RPMI7951 (cell line): ENCODE results near the gene ESPN. TPM values are rescaled to one million over a fixed set of nuclear protein-coding genes. Genes with fewer than 3 reads are reported as not detected.
A peak's percentile ranks its signal among the peaks of the same experiment; 100 is the strongest.

Source experiments
- DNase-seq: peaks from one replicate; pipeline ENCODE4 v3.0.0-alpha.2; 2012; ENCODE audit warnings: low read depth
- total RNA-seq: library from RNA; depleted of rRNA; stranded (reverse); fragments of >200 nt; shearing (Covaris generic); gene quantifications from 2 replicates; pipeline ENCODE4 v1.2.3, GENCODE V29; 2014

ESPN gene
- total RNA-seq, 1 experiment from 2014 or later: not detected

DNA sequence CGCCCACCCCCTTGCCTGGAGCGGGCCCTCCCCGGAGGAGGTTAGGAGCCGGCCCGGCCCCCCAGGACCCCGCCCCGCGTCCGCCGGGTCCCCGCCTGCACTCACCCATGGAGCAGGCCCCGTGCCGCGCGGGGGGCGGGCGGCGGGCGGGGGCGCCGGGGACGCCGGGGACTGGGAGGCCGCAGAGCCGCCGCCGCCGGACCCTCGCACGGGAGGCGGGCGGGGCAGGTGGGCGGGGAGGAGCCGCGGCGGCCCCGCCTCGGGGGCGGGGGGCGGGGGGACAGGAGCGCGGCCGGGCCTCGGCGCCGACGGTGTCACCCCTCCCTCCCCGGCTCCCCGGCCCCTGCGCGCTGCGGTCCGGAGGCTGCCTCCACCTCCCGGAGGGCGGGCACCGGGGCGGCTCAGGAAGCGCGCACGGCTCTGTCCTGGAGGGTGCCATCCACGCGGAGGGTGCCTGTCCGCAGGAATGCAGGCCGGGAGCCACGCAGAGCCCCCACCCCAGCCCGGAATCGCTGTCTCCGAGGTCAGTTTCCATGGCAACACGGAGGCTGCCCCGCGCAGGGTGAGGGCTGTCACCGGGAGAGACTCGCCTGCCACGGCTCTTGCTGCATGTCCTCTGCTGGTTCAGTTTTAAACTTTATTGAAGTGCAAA is 72.8 kb downstream of the ESPN start:
- DNase-seq: peak; percentile 46

DNA sequence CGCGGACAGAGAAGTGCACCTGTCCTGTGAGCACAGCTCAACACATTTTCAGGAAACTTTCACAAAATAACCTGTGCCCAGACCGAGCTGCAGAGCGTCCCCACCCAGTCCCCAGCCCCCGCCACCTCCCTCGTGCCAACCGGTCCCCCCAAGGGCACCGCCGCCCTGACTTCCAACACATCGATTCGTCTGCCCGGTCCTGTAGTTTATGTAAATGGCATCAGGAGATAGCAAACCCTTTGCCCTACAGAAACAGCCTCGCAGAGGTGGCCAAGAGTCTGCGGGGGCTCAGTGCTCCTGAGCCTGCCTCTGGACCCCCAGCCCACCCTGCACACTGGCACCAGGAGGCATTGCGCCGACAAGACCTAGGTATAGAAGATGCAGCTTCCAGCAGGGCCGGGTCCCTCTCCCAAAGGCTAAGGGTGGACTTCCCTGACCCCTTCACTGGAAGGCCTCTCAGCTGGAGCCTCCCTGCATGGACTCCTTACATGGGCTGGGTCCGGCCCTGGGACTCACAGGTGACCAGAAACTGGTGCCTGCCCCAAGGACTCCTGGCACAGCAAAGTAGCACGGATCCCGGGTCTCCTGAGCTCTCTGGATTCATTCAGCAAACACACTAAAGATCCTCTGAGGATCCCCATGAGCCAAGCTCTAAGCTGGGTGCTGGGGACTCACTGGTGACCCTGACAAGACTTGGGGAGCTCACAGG is 73.4 kb downstream of the ESPN start:
- no peak for DNase-seq

DNA sequence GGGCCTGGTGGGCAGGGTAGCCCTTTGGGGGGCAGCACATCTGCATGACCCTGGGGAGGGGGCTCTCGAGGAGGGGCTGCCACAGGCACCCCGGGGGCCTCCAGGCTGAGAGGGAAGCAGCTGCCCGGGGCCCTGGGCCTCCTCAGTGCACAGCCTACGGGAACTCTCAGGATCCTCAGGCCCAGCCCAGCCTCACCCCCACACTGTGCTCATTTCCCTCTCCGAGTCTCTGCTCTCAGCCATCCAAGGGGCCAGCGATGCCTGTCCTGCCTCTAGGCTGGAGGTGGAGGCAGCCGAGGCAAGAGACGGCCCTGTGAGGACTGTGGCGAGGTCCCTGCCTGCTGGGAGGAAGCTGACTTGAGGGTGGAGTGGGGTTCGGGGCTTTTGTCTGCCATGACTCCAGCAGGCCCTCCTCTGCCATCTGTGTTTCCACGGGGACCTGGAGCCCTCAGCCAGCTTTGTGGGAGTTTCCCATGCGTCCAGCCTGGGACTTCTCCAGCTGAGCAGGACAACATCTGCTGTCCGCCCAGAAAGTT is 74.1 kb downstream of the ESPN start:
- DNase-seq: no peak

DNA sequence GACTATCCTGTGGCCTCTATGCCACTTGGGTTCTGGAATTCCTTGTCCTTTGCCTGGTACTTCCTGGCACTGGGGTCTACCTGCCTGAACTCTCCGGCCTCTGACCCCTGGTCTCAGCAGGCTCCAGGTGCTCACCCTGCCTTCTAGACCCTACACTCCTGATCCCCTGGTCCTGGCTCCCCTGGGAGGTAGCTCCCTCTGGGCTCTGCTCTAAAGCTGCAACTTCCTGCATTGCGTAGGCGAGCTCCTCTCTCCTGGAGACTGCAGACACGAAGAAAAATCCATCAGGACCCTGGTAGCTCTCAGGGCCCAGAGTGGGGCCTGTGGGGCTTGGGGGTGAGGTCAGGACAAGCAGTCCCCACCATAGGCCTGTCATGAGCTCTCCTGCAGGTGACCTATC is 74.7 kb downstream of the ESPN start:
- no peak for DNase-seq

DNA sequence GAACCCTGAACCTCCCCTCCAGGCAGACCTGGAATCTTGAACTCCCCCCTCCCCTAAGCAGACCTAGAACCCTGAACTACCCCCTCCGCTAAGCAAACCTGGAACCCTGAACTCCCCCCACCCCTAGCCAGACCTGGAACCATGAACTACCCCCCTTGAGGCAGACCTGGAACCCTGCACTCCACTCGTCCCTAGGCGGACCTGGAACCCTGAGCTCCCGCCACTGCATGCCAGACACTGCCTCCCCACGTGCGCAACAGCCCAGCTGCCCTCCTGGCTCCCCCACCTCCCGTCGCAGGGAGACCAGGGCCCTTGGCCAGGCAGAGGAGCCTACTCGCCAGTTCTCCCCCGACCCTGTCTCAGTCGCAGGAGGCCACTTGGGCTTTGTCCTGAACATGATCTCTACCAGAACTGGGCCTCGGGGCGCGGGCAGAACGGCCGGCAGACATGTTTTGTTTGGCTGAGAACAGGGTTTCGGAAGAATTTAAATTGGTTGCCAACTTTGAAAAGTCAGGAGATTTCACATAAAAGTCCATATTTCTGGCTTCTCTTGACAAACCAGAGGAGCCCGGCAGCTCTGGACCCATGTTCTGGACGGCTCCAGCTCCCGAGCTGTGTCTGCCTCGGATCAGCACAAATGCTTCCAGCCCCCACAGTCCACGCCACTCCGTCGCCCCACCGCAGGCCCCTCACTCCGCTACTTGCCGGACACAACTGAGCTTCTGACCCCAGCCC is 76.1 kb downstream of the ESPN start:
- DNase-seq: no peak

DNA sequence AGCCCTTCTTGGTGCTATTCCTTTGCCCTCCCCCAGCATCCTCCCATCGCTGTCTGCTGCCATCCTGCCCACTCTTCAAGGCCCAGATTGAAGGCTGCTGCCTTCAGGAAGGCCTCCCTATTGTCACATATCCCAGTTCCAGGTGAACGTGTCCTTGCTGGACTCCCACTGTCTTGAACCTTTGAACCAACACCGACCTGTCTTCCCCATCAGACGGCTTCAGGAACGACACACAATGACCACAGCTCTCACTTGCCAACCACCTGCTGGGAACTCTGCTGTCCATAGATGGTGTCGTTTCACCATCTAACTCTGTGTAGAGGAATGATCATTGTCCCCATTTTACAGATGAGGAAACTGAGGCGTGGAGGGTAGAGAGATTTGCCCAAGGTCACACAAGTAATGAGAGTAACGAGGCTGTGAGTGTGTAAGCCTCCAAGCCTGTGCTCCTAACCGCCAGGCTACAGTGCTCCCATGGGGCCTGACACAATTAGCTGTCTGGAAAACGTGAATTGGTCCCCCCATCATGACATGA is 76.8 kb downstream of the ESPN start:
- DNase-seq: no peak

DNA sequence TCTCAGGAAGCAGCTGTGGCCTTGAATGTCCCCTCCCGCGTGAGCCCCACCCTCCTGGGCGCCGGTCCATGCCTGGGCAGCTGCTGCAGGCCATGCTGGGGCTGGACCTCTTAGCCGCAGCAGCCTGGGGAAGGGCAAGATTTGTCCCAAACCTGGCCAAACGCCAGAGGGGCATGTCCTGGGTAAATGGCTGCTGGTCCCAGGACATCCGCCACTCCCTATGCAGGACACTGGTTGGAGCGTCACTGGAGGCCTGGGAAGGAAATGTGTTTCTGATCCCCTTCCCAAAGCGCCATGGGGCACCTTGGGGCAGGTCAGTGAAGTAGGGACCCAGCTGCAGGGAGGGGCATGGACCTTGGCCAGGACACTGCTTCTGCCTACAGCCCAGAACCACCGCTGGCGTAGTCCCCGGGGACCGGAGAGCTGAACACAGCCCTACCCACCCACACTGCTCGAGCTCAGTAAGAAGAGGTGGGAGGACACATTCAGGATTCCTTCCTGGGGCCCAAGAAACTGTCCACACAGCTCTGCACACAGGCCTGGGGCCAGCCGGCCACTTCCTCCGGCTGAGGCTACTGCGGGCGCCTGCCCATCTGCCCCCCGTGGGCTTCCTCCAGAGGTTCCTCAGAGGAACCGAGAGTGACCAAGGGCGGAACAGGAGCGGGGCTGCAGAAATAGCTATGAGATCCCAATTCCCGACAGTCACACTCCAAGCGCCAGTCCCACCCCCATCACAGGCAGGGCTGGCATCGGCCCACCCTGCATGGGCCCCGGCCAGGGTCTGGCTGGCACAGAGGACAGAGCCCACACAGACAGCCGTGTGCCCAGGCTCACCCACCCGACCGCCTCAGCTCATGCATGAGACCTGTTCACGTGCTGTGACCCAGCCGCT is 77.7 kb downstream of the ESPN start:
- DNase-seq: peak; percentile 41

DNA sequence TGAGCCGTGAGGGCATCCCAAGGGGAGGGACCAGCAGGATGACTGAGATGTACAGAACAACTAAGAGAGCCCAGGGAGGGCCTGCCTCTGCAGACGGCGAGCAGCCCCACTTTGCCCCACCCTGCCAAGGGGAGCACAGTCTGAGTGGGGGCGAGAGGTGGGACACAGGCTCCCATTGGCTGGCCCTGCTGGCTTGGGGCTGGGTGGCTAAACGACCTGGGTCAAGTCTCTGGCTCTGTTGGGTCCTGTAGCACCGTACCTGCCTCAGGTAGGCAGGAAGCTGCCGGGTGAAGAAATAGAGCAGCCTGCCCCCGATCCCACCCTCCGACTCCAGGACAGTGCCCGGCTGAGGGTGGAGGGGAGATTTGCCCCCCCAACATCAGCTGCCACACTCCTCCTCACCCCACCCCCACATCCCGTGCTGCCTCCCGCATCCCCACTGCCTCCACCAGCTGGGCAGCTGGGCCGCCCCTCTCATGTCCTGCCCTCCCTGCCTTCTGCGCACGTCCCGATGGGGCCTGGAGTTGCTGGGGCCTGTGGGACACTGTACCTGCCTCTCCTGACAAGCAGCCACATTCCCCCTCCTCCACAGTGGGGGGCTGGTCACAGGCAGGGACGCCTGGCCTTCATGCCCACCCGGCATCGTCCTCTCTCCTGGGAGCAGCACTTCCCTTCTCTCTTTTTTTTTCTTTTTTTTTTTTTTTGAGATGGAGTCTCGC is 79.5 kb downstream of the ESPN start:
- DNase-seq: no peak

DNA sequence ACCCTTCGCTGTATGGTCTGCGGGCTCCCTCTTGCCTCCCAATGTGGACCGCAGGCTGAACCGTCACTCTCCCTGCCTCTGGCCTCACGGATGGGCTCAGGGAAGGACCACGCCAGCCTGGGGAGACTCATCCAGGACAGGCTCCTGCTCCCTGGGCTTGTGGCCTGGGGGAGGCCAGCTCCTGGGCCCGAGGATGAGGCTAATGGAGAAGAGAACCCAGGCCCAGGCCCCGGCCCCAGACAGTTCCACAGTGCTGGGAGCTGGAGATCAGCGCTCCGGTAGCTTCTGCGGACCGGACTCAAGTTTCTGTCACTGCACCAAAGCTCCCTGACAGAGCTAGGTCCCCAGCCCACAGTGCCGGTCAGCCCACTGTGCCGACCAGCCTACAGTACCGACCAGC is 80.3 kb downstream of the ESPN start:
- DNase-seq: no peak

DNA sequence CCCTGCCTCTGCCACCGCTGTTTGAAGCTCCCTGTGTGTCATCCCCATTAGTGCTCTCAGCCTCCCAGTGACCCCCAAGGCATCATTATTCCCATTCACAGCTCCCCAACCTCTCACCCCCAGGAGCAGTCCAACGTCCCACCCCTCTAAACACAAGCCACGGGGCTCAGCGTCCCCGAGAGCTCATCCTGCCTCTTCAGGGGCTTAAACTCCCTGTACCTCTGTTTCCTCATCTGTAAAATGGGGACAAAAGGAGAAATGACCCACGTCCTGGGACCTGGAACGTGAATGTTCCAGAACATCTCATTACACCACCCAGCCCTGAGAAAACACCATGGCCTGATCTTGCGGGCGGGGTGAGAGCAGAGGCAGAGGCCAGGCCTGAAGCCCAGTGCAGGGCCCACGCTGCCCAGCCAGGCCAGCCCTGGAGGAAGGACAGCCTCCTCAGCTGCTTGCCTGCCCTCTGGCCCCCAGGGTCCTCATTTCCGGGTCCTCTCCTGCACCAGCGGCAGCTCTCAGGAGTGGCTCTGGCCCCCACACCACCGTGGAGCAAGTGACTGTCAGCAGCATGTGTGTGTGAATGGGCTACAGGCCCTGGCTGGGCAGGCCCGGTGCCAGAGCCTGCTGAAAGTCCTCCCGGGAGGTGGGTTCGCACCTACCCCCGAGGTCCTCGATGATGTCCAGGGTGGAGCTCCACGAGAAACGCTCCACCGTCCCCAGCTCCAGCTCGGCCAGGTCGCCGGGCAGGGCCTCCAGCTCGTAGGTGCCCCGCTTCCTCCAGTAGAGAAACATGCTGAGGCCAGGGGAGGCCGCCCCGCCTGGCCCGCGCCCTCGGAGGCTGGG is 81.0 kb downstream of the ESPN start:
- no peak for DNase-seq

DNA sequence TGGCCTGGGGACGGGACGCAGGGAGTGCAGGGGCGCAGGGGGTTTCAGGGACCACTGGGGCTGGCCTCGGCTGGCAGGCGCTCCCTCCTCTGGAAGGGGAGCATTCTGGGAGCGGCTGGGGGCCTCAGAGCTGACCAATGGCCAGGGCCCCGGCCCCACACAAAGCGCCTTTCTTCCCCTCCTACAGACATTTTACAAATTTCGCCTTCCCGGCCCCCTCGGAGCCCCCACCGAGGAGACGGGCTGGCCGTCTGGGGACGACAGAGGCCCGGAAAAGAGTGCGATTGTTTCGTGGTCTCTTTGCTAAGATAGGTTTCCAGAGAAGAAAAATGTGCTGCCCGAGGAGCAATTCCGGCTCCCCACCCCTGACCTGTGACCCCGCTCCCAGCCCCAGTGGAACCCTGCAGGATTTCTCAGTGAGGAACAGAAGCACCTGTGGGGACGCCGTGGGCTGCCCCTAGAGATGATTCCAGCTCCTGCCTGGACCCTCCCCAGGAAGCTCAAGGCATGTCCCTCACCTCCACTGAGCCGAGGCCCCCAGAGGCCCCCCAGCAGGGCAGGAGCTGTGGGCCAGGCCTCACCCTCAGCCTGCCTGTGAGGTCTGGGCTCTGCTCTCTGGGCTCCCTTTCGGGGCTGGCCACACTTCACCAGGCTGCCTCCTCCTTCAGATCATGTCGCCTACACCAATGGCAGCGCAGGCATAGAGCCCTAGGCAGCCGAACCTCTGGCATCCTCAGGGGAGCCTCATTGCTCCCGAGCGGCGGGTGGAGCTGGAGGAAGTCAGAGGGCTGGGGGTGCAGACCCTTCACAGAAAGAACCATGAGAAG is 81.8 kb downstream of the ESPN start:
- no peak for DNase-seq

DNA sequence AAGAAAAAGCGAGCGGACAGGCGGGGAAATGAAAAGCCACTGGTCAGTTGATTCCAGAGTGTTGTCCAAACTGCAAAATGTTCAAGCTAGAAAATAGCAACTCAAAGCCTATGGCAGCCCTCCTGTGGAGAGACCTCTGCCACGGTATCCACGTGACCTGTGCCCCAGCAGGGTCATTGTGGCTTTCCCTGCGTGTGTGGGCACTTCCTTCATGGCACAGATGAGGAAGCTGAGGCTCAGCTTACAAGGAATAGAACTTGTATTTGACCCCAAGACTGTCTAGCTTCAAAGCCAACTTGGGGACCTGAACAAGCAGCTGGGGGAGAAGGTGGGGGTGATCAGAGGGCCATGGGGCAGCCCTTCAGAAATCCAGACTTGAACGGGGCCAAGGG is 82.5 kb downstream of the ESPN start:
- DNase-seq: no peak

DNA sequence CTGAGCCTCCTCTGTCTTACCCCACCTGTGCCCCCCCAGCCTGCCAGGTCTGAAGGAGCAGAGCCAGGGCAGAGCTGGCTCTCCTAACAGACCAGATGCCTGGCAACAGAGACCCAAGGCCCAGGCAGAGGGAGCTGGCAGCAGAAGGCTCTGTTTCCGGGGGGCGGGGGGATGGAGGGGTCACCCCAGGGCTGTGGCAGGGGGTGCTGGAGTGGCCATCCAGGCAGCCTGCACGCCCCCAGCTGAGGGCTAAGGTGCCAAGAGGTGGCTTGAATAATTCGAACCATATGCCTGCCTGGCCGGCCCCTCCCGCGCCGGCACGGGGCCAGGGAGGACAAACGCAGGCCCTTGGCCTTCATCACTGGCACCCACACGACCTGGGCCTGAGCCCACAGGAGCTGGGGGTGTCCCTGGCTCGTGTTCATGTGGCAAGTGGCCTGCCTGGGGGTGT is 82.9 kb downstream of the ESPN start:
- no peak for DNase-seq

DNA sequence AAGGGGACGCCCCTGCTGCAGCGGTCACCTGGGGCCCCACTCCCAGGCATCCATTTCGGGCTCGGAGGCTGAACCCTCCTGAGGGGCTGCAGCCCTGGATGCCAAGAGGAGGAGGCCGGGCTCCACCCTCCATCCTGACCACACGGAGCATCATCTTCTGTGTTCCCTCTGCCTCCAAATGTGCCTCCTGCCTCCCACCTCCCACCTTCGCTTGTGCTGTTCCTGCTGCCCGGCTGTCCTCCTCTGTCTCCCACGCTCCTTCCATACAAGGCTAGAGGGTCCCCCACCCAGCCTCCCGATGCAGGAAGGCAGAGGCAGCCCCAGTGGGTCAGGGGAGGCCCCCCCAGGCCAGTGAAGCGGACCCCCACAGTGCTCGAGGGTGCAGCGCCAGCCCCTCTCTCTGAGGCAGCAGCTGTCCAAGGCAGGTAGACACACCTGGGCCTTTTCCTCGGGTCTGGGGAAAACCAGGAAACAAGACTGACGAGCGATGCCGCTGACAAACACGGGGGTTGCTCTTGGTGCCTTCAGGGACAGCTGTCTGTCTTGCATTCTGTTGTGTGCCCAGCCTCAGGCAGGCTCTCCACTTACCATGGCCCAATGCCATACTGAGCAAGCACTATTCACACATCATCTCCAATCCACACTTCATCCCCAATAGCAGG is 83.7 kb downstream of the ESPN start:
- no peak for DNase-seq

DNA sequence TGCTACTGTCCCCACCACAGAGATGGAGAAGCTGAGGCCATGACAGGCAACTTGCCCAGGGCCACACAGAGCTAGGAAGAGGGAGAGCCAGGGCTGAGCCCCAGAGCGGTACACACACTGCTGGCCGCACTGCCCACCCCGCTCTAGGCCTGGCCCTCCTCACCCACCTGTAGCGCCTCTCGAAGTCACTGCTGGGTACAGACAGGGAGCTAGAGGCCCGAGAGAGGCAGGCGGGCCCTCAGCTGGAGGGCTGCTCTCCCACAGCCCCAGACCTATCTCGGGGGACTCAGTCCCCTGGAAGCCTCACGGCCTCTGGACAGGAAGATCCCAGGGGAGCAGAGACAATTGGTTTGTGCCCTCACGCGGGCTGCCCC is 84.2 kb downstream of the ESPN start:
- no peak for DNase-seq

DNA sequence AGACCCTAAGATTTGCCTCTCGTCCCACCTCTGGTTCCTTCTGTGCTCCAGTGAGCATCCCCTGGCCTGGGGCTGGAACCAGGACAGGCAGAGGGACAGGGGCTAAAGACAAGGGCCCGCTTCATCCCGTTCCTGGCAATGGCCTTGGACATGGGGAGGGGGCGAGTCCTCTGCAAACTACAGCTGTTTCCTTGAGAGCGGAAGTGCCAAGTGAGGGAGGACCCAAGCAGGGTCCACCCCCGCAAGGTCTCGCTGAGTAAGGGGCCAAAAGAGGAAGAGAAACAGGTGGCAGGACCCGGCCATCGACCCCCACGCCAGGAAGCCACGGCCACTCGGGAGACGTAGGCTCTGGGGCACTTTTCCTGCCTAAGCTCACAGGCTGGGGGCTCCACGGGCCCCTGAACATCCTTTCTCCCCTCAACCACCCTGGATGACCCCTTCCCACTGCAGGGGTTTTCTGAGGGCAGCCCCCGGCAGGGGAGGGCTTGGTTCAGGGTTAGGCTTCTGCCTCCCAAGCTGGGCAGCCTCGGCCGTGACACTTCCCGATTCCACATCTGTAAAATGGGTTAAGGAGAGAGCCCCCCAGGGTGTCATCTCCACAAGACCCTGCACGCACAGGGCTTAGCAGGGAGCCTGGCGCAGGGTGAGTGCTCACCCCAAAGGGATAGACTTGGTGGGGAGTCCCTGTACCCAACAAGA is 84.8 kb downstream of the ESPN start:
- no peak for DNase-seq

DNA sequence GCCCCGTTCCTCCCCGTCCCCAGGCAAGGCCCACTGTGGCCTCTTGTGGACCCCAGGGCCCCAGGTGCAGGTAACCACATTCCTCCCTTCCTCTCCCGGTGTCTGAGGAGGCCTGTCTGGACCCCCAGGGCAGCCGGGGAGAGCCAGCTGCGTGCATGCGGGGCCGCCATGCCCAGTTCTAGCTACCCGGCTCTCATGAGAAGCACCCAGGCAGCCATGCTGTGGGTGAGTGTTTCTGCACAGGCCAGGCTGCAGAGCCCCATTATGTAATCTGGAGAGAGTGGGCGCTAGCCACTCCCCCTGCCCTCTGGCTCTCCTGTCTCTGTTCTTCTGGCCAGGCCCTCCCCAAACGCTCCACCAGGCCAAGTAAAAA is 85.3 kb downstream of the ESPN start:
- DNase-seq: no peak

DNA sequence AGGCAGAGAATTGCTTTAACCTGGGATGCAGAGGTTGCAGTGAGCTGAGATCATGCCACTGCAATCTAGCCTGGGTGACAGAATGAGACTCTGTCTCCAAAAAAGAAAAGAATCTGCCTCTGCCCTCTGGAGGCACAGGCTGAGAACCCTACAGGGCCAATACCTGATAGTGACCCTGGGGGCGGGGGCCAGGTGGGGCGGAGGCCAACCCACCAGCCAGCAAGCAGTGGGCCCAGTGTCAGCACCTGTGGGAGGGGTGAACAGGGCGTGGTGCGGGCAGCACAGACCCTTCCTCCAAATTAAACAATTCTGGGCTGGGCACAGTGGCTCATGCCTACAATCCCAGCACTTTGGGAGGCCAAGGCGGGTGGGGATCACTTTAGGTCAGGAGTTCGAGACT is 85.9 kb downstream of the ESPN start:
- DNase-seq: no peak
